Chondrocyte (in vitro differentiated cells): Measurements from ENCODE around the gene NEIL3. TPM values are rescaled to one million over a fixed set of nuclear protein-coding genes. Genes with fewer than 3 reads are reported as not detected.

Experiments used
- DNase-seq: peaks from one replicate; pipeline ENCODE4 v3.0.0; 2021; ENCODE audit warnings: mixed read lengths, low spot score
- H3K27ac Mint-ChIP-seq: one replicate; pipeline ENCODE4 v1.8.0; 2021; ENCODE audit warnings: mild to moderate bottlenecking, moderate library complexity, mixed read lengths; ENCODE audit not compliant: unreplicated experiment
- H3K27me3 Mint-ChIP-seq: 2 replicates; pipeline ENCODE4 v1.8.0; 2021; ENCODE audit warnings: low read depth, mixed read lengths
- H3K36me3 Mint-ChIP-seq: 2 replicates; pipeline ENCODE4 v1.8.0; 2021; ENCODE audit warnings: low read depth, mixed read lengths
- H3K4me1 Mint-ChIP-seq: 2 replicates; pipeline ENCODE4 v1.8.0; 2021; ENCODE audit warnings: low read depth, mild to moderate bottlenecking, mixed read lengths
- H3K4me3 Mint-ChIP-seq: one replicate; pipeline ENCODE4 v1.8.0; 2021; ENCODE audit warnings: mild to moderate bottlenecking, moderate library complexity, mixed read lengths; ENCODE audit not compliant: unreplicated experiment
- H3K9me3 Mint-ChIP-seq: 2 replicates; pipeline ENCODE4 v1.8.0; 2021; ENCODE audit warnings: low read depth, mixed read lengths
- total RNA-seq: library from RNA; stranded (reverse); gene quantifications from 3 replicates; pipeline ENCODE4 v1.2.1, GENCODE V29; 2021
- TF ChIP-seq, protein P1 (sequence below): fragments of 200-600 bp; sonication (generic); IDR thresholded peaks from 2 replicates; pipeline ENCODE4 v1.5.0; 2021; ENCODE audit warnings: antibody characterized with exemption, mild to moderate bottlenecking, moderate library complexity

The NEIL3 gene
- total RNA-seq, 1 donor from 2014 or later = 1.5 TPM

- Mint-ChIP-seq H3K4me3 (no peak overlapping the region), H3K27me3 (no peaks in the 10 kb centered on the region), H3K9me3 (no peaks in the 10 kb centered on the region), H3K27ac (no peak overlapping the region), H3K4me1 (no peaks in the 10 kb centered on the region), H3K36me3 (no peaks in the 10 kb centered on the region)
- TF ChIP-seq, protein P1, sequence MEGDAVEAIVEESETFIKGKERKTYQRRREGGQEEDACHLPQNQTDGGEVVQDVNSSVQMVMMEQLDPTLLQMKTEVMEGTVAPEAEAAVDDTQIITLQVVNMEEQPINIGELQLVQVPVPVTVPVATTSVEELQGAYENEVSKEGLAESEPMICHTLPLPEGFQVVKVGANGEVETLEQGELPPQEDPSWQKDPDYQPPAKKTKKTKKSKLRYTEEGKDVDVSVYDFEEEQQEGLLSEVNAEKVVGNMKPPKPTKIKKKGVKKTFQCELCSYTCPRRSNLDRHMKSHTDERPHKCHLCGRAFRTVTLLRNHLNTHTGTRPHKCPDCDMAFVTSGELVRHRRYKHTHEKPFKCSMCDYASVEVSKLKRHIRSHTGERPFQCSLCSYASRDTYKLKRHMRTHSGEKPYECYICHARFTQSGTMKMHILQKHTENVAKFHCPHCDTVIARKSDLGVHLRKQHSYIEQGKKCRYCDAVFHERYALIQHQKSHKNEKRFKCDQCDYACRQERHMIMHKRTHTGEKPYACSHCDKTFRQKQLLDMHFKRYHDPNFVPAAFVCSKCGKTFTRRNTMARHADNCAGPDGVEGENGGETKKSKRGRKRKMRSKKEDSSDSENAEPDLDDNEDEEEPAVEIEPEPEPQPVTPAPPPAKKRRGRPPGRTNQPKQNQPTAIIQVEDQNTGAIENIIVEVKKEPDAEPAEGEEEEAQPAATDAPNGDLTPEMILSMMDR = no peak
- no peak for DNase-seq
Measured at GRCh38 chr4:177267911-177268310, 41.8 kb upstream of the NEIL3 start.

- TF ChIP-seq, protein P1 = no peak
Measured at GRCh38 chr4:177271091-177271490, 38.6 kb upstream of the NEIL3 start.

DNA sequence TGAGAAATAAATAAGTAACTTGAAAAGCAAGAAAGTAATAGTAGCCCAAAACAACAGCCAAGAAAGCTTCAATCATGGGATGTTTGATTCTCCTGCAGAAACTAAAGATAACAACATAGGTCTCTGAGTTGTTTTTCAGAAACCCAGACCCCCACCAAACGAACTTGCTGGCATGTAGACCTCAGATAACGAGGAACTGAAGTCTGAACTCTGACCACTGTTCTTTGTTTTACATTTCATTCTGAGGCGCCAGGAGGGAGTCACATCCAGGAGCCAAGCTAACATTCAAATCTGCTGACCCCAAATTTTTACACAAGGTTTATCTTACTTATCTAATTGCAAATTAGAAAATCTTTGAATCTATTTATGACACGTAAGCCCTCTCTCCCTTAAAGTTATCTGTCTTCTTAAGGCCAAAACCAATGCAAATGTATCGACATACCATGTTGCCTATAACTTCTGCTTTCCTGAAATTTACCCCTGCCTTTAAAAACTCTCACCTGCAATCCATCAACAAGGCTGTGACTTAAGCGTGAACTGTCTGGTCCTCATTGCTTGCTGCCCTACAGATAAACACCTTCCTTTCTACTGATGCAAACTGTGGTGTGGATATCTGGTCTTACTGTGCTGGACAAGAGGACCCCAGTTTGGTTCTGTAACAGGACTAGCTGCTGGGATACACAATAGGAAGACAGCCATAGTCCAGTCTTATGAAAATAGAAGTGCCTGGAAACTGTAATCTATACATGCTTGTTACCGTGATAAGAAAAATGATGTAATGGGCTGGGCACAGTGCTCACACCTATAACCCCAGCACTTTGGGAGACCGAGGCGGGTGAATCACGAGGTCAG, 37.5 kb upstream of the NEIL3 start:
- Mint-ChIP-seq H3K27me3 (no peaks in the 10 kb centered on the region), H3K36me3 (no peaks in the 10 kb centered on the region), H3K4me1 (no peaks in the 10 kb centered on the region), H3K27ac (no peak overlapping the region), H3K9me3 (peaks cover 2% of the 10 kb centered on the region), H3K4me3 (no peak overlapping the region)
- TF ChIP-seq, protein P1 = no peak
- no peak for DNase-seq

More at GRCh38 chr4:177271091-177271490, 38.6 kb upstream of the NEIL3 start:
- Mint-ChIP-seq H3K4me3 (no peak overlapping the region), H3K4me1 (no peaks in the 10 kb centered on the region), H3K36me3 (no peaks in the 10 kb centered on the region), H3K27me3 (no peaks in the 10 kb centered on the region), H3K27ac (no peak overlapping the region), H3K9me3 (peaks cover 2% of the 10 kb centered on the region)
- DNase-seq = no peak

- no peak for DNase-seq
- no peaks in the 10 kb centered on the region for H3K4me1 Mint-ChIP-seq
- H3K36me3 Mint-ChIP-seq = no peaks in the 10 kb centered on the region
- H3K27ac Mint-ChIP-seq = no peak overlapping the region
- TF ChIP-seq, protein P1 = no peak
- no peak overlapping the region for H3K4me3 Mint-ChIP-seq
- no peaks in the 10 kb centered on the region for H3K27me3 Mint-ChIP-seq
- H3K9me3 Mint-ChIP-seq = peaks cover 2% of the 10 kb centered on the region
Measured at GRCh38 chr4:177275999-177276398, 33.7 kb upstream of the NEIL3 start.

DNA sequence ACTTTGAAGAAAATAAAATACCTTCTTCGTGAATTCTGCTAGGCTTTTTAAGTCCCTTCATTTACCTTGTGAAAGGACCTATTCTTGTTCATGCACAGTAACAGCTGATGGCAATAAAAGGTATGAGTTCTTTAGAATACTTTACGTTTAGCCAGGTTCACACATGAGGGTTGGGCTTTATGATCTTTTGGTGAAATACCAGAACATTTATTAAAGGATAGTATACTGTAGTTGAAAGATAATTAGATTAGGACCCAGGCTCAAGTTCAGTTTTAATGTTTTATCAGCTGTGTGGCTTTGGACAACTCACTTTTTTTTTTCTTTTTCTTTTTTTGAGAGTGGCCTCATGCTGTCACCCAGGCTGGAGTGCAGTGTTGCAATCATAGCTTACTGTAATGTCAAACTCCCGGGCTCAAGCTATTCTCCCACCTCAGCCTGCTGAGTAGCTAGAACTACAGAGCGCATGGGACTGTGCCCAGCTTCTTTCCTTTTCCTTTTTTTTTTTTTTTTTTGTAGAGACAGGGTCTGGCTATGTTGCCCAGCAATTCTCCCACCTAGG, 28.2 kb upstream of the NEIL3 start:
- no peak for DNase-seq
- H3K9me3 Mint-ChIP-seq = no peaks in the 10 kb centered on the region
- H3K4me1 Mint-ChIP-seq = no peaks in the 10 kb centered on the region
- H3K4me3 Mint-ChIP-seq = no peak overlapping the region
- no peaks in the 10 kb centered on the region for H3K36me3 Mint-ChIP-seq
- H3K27me3 Mint-ChIP-seq = no peaks in the 10 kb centered on the region
- TF ChIP-seq, protein P1 = no peak
- no peak overlapping the region for H3K27ac Mint-ChIP-seq
